ENCODE measurements around the gene ATAD3A. TPM values are rescaled to one million over a fixed set of nuclear protein-coding genes. Genes with fewer than 3 reads are reported as not detected.

ATAD3A gene
- polyA plus RNA-seq, 1 of the 3 experiments (the other 2 are of a cell fraction) = 40.2 TPM

DNA sequence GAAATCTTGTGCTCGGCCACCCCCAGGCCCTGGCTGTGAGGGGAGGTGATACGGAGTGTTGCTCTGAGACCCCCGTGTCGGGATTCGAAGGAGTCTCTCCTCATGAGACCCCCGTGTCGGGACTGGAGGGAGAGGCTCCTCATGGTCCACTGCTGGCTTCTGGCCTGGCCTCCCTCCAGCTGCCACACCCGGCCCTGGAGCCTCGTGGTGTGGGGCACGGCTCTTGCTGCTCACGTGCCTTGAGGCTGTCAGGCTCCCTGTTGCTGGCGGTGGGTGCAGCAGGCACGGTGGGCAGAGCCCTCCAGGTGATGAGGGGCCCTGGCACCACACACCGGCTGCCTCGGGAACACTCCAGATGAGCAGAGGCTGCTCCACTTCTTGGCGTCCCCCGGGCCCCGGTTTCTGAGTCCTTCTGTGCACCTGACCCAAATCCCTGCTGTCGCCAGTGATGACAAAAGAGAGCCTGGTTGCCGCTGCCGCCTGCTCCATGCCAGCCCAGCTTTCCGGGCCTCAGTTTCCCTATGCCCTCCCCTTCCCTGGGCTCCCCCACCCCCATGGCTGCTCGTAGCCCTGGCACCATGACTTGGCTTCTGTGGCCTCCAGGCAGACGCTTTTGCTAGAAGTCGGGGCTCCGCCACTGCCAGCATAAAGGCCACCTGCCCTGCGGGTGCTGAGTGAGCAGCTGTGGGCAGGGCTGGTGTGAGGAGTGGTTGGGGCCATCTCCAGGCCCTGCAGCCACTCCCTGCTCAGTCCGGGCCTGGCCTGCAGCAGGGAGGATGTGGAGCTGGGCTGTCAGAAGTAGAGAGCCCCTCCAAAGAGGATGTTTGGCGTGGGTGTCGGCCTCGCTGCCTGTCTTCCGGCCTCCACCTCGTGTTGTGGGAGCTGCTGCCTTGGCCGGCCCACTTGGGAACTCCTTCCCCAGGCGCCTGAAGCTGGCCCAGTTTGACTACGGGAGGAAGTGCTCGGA lies 16.6 kb downstream of the ATAD3A start:
- H3K4me1 ChIP-seq (ENCODE audit: control insufficient read depth in 1 of 2, insufficient read depth in 2 of 2, low read depth in 1 of 2, low read length in 1 of 2) = no peaks in the 10 kb centered on the region
- H4K20me1 ChIP-seq (ENCODE audit: insufficient read depth) = no peaks in the 10 kb centered on the region
- 82% methylated on average over 8 of the region's 37 CpGs for WGBS (ENCODE audit: low lambda C conversion rate)
- H3K27ac ChIP-seq (ENCODE audit: low read depth in 2 of 2, low read length in 1 of 2) = no peak overlapping the region
- H3K4me3 ChIP-seq (ENCODE audit: low read depth in 2 of 2, low read length in 1 of 2) = no peak overlapping the region
- no peak overlapping the region for H2AFZ ChIP-seq (ENCODE audit: low read depth)
- POLR2A ChIA-PET = no interaction called here
- H3K79me2 ChIP-seq (ENCODE audit: insufficient read depth) = no peaks in the 10 kb centered on the region
- H3K9me3 ChIP-seq = no peaks in the 10 kb centered on the region
- H3K36me3 ChIP-seq (replicated peaks in 1 of 2; ENCODE audit: control insufficient read depth in 1 of 2, insufficient read depth in 2 of 2, low read length in 1 of 2) = peaks cover 15 to 24% of the 10 kb centered on the region in 2 experiments
- no peaks in the 10 kb centered on the region for H3F3A ChIP-seq (replicated peaks; ENCODE audit: insufficient read depth)
- H3K27me3 ChIP-seq (ENCODE audit: insufficient read depth) = no peaks in the 10 kb centered on the region
- CTCF ChIA-PET = interaction anchor here (1.3 kb wide), 1 partner anchor 23 kb away, joined by 3 read pairs; no protein-coding TSS in a partner anchor
- no peak overlapping the region for H3K4me2 ChIP-seq
- H3K9ac ChIP-seq = no peak overlapping the region
- H3K9me2 ChIP-seq = no peaks in the 10 kb centered on the region
- DNase-seq = peak; percentile 19
- TF ChIP-seq RCOR1 (IDR thresholded peaks at IDR 0.05; ENCODE audit: low read length) (no peak), FOXJ3 (CRISPR knock-in tag; IDR thresholded peaks at IDR 0.05) (no peak), GATA2 (CRISPR knock-in tag; IDR thresholded peaks at IDR 0.05) (no peak), EP300 (IDR thresholded peaks at IDR 0.05; ENCODE audit: borderline replicate concordance in 1 of 2, low read depth in 1 of 2, low read length in 1 of 2) (no peak), MXI1 (IDR thresholded peaks at IDR 0.05; ENCODE audit: low read depth, low read length) (no peak), NRF1 (IDR thresholded peaks at IDR 0.05; ENCODE audit: low read depth, low read length) (no peak), RAD21 (IDR thresholded peaks at IDR 0.05; ENCODE audit: low read length) (no peak), POLR2AphosphoS5 (IDR thresholded peaks at IDR 0.05; ENCODE audit: low read depth, low read length) (no peak), SIN3A (IDR thresholded peaks at IDR 0.05; ENCODE audit: borderline replicate concordance, low read depth, low read length) (no peak)
- TF ChIP-seq, protein P1, sequence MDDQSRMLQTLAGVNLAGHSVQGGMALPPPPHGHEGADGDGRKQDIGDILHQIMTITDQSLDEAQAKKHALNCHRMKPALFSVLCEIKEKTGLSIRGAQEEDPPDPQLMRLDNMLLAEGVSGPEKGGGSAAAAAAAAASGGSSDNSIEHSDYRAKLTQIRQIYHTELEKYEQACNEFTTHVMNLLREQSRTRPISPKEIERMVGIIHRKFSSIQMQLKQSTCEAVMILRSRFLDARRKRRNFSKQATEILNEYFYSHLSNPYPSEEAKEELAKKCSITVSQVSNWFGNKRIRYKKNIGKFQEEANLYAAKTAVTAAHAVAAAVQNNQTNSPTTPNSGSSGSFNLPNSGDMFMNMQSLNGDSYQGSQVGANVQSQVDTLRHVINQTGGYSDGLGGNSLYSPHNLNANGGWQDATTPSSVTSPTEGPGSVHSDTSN (IDR thresholded peaks at IDR 0.05) = no peak
- TF ChIP-seq, protein P2, sequence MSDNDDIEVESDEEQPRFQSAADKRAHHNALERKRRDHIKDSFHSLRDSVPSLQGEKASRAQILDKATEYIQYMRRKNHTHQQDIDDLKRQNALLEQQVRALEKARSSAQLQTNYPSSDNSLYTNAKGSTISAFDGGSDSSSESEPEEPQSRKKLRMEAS (IDR thresholded peaks at IDR 0.05; ENCODE audit: low read depth) = no peak

DNA sequence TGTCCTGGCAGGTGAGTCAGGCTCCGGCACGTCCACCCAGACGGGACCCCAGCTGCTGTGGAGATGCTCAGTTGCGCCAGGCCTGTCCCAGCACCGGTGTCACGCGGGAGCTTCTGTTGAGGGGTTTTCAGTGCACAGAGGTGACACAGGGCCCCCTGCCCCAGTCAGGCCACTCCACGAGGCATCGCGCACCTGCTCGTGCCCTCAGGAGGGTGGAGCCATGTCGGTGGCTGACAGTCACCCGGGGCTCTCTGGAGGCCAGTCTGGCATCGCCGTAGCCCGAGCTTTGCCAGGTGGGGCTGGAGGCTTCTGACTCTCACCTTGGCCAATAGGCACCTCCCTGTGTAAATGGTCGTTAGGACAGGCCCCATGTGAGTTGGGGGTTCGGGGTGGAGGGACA lies 17.4 kb downstream of the ATAD3A start:
- no peaks in the 10 kb centered on the region for H3K9me2 ChIP-seq
- ChIA-PET CTCF (interaction anchor here (1.3 kb wide), 1 partner anchor 24 kb away, joined by 3 read pairs; no protein-coding TSS in a partner anchor), POLR2A (no interaction called here)
- H3K4me3 ChIP-seq (ENCODE audit: low read depth in 2 of 2, low read length in 1 of 2) = no peak overlapping the region
- no peaks in the 10 kb centered on the region for H3K27me3 ChIP-seq (ENCODE audit: insufficient read depth)
- TF ChIP-seq MXI1 (IDR thresholded peaks at IDR 0.05; ENCODE audit: low read depth, low read length) (no peak), FOXJ3 (CRISPR knock-in tag; IDR thresholded peaks at IDR 0.05) (no peak), TEAD4 (IDR thresholded peaks at IDR 0.05; ENCODE audit: borderline replicate concordance, insufficient read depth) (no peak), NFIC (IDR thresholded peaks at IDR 0.05; ENCODE audit: borderline replicate concordance) (no peak), CHD2 (IDR thresholded peaks at IDR 0.05; ENCODE audit: low read length, partially characterized antibody) (no peak), MEF2A (IDR thresholded peaks at IDR 0.05; ENCODE audit: borderline replicate concordance, low read depth) (no peak)
- TF ChIP-seq, protein P3, sequence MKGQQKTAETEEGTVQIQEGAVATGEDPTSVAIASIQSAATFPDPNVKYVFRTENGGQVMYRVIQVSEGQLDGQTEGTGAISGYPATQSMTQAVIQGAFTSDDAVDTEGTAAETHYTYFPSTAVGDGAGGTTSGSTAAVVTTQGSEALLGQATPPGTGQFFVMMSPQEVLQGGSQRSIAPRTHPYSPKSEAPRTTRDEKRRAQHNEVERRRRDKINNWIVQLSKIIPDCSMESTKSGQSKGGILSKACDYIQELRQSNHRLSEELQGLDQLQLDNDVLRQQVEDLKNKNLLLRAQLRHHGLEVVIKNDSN (IDR thresholded peaks at IDR 0.05; ENCODE audit: borderline replicate concordance, low read depth) = no peak
- DNase-seq = peak; percentile 16
- no peaks in the 10 kb centered on the region for H3F3A ChIP-seq (replicated peaks; ENCODE audit: insufficient read depth)
- no peak overlapping the region for H3K4me2 ChIP-seq
- peaks cover 15 to 26% of the 10 kb centered on the region in 2 experiments for H3K36me3 ChIP-seq (replicated peaks in 1 of 2; ENCODE audit: control insufficient read depth in 1 of 2, insufficient read depth in 2 of 2, low read length in 1 of 2)
- H3K27ac ChIP-seq (ENCODE audit: low read depth in 2 of 2, low read length in 1 of 2) = no peak overlapping the region
- no peaks in the 10 kb centered on the region for H3K4me1 ChIP-seq (ENCODE audit: control insufficient read depth in 1 of 2, insufficient read depth in 2 of 2, low read depth in 1 of 2, low read length in 1 of 2)
- no peak overlapping the region for H3K9ac ChIP-seq
- H3K79me2 ChIP-seq (ENCODE audit: insufficient read depth) = no peaks in the 10 kb centered on the region
- H4K20me1 ChIP-seq (ENCODE audit: insufficient read depth) = no peaks in the 10 kb centered on the region
- WGBS (ENCODE audit: low lambda C conversion rate) = no CpG with 5 or more reads among the region's 18 CpGs
- no peak overlapping the region for H2AFZ ChIP-seq (ENCODE audit: low read depth)
- H3K9me3 ChIP-seq = no peaks in the 10 kb centered on the region
